Measurements from ENCODE around the gene ZNF343. TPM values are rescaled to one million over a fixed set of nuclear protein-coding genes. Genes with fewer than 3 reads are reported as not detected.
A peak's percentile ranks its signal among the peaks of the same experiment; 100 is the strongest.

The ZNF343 gene
- total and polyA plus RNA-seq, 12 donors = 3.2 to 7.1 (median 5.0) TPM

GRCh38 chr20:2476742-2477615, 31.7 kb downstream of the ZNF343 start:
- no peaks in the 10 kb centered on the region for H3K27me3 ChIP-seq
- DNase-seq = no peak
- H3K27ac ChIP-seq = peak overlapping the region in 5 of 10 donors; percentile 6 to 36 (median 21)
- peaks cover 0 to 9% (median 0%) of the 10 kb centered on the region in 11 donors for H3K9me3 ChIP-seq
- H3K4me1 ChIP-seq = no peaks in the 10 kb centered on the region
- H3K36me3 ChIP-seq = peaks cover 0 to 27% (median under 1%) of the 10 kb centered on the region in 9 donors
- no peak for ATAC-seq
- TF ChIP-seq, protein P1, sequence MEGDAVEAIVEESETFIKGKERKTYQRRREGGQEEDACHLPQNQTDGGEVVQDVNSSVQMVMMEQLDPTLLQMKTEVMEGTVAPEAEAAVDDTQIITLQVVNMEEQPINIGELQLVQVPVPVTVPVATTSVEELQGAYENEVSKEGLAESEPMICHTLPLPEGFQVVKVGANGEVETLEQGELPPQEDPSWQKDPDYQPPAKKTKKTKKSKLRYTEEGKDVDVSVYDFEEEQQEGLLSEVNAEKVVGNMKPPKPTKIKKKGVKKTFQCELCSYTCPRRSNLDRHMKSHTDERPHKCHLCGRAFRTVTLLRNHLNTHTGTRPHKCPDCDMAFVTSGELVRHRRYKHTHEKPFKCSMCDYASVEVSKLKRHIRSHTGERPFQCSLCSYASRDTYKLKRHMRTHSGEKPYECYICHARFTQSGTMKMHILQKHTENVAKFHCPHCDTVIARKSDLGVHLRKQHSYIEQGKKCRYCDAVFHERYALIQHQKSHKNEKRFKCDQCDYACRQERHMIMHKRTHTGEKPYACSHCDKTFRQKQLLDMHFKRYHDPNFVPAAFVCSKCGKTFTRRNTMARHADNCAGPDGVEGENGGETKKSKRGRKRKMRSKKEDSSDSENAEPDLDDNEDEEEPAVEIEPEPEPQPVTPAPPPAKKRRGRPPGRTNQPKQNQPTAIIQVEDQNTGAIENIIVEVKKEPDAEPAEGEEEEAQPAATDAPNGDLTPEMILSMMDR (IDR thresholded peaks at IDR 0.05) = peak in 1 of 9 donors; percentile 9
- intact Hi-C loops (cut with DNase I) = loop anchor here in 1 of 10 donors (10.0 kb wide), 1 partner anchor 372 kb away; the partner anchor contains the start of gene STK35
- H3K4me3 ChIP-seq = no peak overlapping the region
- 78 to 84% methylated on average over 5 of the region's 5 CpGs for WGBS, 2 donors

GRCh38 chr20:2475850-2476741, 32.6 kb downstream of the ZNF343 start:
- peaks cover 0 to 5% (median 2%) of the 10 kb centered on the region in 9 donors for H3K4me1 ChIP-seq
- H3K27ac ChIP-seq = peak overlapping the region in 1 of 10 donors; percentile 36
- H3K9me3 ChIP-seq = peaks cover 0 to 9% (median 0%) of the 10 kb centered on the region in 11 donors
- H3K36me3 ChIP-seq = peaks cover 0 to 19% (median 0%) of the 10 kb centered on the region in 9 donors
- ATAC-seq (peak in 2 of 8 donors; percentile 39 to 40), DNase-seq (no peak)
- TF ChIP-seq, protein P1 (IDR thresholded peaks at IDR 0.05) = no peak
- H3K4me3 ChIP-seq = no peak overlapping the region
- 95% methylated on average over 9 of the region's 9 CpGs for WGBS, 2 donors
- no peaks in the 10 kb centered on the region for H3K27me3 ChIP-seq
- intact Hi-C loops (cut with DNase I) = loop anchor here in 1 of 10 donors (10.0 kb wide), 1 partner anchor 371 kb away; the partner anchor contains the start of gene STK35

DNA sequence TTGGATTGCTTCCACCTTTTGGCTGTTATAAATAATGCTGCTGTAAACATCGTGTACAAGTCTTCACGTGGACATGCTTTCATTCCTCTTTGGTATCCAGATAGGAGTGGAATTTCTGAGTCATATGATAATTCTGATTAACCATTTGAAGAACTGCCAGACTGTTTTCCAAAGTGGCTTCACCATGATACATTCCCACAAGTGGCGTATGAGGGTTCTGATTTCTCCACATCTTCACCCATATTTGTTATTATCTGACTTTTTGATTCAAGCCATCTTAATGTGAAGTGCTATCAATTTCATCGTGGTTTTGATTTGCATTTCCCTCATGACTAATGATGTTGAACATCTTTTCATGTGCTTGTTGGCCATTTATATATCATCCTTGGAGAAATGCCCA, 35.2 kb downstream of the ZNF343 start:
- Histone ChIP-seq H3K4me1 (peaks cover 0 to 21% (median 16%) of the 10 kb centered on the region in 9 donors), H3K27ac (no peak overlapping the region), H3K4me3 (no peak overlapping the region), H3K9me3 (peaks cover 0 to 4% (median 0%) of the 10 kb centered on the region in 11 donors), H3K36me3 (peaks cover 0 to 7% (median 0%) of the 10 kb centered on the region in 9 donors), H3K27me3 (no peaks in the 10 kb centered on the region)
- intact Hi-C loops (cut with DNase I) = loop anchor here in 2 of 10 donors (5.0 to 10.0 kb wide), 2 partner anchors 34 to 369 kb away; partner anchors contain the start of genes STK35 (in 1 of the 2) and ZNF343 (in 1 of the 2)
- 42% methylated on average over 4 of the region's 4 CpGs for WGBS, 2 donors
- DNase-seq = no peak
- TF ChIP-seq, protein P1 (IDR thresholded peaks at IDR 0.05) = no peak
- ATAC-seq = no peak

Measured in heart right ventricle (tissue), 16 donors.